CD4-positive, alpha-beta T cell treated with Interleukin-2 at 100 ng/mL for 4 hours (primary cell): ENCODE measurements around the gene KCNQ1.
A peak's percentile ranks its signal among the peaks of the same experiment; 100 is the strongest.

ENCODE experiments used
- DNase-seq: peaks from one replicate; pipeline ENCODE4 v3.0.0-alpha.2; 2020; ENCODE audit warnings: low spot score

Gene KCNQ1

DNA sequence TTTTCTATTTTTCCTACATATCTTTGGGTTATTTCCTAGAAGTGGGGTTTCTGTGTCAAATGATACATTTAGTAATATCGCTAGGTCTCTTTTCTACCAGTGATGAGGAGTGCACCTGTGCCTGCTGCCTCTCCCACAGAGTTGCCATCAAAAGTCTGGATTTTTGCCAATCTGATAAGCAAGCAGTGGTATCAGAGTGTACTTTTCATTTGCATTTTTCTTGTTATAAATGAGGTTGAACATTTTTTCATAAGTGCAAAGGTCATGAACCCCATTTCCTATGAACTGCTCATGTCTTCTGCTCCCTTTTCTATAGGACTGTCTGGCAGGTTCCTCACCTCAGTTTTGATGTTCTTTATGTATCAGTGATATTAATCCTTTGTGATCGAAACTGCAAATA, 2.2 kb upstream of the KCNQ1 start:
- DNase-seq, result peak; percentile 76

GRCh38 chr11:2443406-2443805, 1.4 kb upstream of the KCNQ1 start:
- no peak for DNase-seq

- peak; percentile 60 for DNase-seq
Measured at GRCh38 chr11:2443881-2444820, 657 bp upstream of the KCNQ1 start, which contains the start of gene TRPM5. TSS of gene TRPM5 (minus strand) at chr11:2444514. CDS start at chr11:2423036, 21,478 bp downstream.

DNA sequence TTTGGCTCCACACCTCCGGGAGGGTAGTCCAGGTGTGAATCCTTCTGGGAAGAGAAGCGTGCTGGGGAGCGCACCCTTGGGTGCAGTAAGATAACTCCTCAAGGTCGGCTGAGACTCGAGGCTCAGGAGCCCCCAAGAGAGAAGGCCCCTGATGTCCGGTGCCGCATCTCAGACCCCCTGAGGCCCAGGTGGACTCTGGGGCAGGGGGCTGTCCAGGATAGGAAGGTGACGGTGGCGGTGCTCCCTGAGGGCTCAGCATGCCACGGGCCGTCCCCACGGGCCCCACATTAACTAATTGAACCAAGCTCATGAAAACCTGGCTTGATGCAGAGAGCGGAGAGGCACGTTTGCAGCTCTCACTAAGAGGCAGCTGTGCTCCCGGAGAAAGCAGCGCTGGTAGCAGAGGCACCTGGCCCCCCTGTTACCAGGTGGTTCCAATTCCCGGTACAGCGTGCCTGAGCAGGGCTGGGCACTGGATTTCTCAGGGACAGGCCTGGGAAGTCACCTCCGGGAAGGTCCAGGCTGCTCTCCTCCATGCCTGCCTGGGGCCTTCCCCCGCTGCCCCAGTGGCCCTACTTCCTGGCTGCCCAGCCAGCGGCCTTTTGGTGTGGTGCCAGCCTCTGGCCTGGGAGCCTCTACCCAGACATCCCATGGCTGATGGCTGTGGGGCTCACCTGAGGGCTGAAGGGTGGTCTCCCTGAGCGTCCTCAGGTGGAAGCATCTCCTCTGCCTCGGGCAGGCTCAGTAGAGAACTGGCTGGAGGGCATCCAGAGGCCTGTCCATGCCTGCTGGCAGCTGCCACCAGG, 1.1 kb downstream of the KCNQ1 start:
- DNase-seq, result no peak

GRCh38 chr11:2446590-2447252, 1.9 kb downstream of the KCNQ1 start:
- no peak for DNase-seq

GRCh38 chr11:2447253-2447950, 2.6 kb downstream of the KCNQ1 start:
- DNase-seq, result no peak

- no peak for DNase-seq
Measured at GRCh38 chr11:2447951-2448650, 3.3 kb downstream of the KCNQ1 start.

DNA sequence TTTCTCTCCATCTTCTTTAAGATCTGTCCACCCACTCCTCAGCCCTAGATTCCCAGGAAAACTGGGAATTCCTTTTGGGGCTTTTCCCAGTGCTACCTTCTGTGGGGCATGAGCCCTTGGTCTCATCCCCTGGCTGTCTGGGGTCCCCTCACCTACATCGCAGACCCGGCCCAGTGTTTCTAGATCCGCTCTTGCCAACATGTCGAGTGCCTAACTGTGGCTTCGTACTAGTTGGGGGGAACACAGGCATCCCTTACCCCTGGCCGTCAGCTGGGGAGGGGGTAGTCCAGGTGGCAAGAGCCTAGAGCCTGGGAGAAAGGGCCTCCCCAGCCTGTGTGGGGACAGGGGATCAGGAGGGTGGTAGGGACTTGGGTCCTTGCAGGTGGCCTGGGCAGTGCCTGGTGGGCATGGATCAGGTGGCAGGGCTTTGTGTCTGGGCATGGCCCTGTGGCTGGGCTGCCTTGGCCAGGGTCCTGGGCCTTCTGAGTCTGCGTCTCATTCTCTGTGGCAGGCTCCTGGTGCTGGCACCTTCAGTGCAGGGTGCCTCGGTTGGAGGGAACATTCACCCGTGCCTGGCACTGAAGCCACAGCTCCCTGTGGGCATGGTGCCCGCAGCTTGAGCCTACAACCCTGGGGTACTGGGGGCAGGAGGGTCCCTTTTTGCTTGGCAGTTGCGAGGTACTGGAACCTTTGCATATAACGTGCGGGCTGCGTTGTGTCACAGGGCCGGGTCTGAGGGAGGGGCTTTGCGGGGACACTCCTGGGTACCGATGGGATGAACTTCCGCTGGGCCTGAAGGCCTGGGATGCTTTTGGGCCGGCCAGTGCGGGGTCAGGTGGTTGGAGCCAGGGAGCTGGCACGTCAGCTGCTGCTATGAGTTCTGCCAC, 4.1 kb downstream of the KCNQ1 start:
- DNase-seq, result no peak

GRCh38 chr11:2449548-2450320, 4.9 kb downstream of the KCNQ1 start:
- DNase-seq, result no peak

DNA sequence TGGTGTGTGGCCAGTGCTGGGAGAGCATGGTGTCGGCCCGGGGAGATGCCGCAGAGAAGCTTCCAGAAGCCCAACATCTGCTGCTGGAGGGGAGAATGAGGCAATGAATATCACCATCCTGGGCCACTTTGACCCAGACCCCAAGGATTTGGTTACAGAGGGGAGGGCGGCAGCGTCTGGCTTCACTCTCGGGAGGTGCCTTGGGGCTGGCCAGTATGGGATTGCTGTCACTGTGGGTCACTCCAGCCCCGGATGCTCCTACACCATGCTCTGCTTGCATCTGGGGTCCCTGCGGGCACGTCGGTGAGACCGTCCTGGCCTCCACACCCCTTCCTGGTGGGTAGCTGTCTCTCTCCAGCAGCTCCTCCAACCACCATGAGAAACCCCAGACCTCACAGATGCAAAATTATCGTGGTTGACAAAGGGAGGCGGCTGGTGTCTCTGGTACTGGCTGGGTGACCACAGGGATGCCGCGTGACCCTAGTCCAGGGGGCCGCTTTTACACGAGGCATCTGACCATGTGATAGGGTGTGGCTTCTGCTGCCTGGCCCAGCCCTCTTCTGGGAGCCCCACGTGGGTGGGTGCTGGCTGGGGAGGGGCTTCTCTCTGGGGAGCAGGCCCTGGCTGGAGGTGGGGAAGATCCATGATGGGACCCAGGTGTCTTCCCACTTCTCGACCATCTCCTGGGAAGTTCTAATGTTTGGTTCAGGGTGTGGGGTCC, 5.7 kb downstream of the KCNQ1 start:
- no peak for DNase-seq

- DNase-seq, result no peak
Measured at GRCh38 chr11:2451336-2451735, 6.5 kb downstream of the KCNQ1 start.

- no peak for DNase-seq
Measured at GRCh38 chr11:2451916-2452315, 7.1 kb downstream of the KCNQ1 start.

- DNase-seq, result no peak
Measured at GRCh38 chr11:2452321-2453012, 7.7 kb downstream of the KCNQ1 start.

- DNase-seq, result no peak
Measured at GRCh38 chr11:2453436-2453835, 8.6 kb downstream of the KCNQ1 start.

GRCh38 chr11:2458321-2458720, 13.5 kb downstream of the KCNQ1 start:
- no peak for DNase-seq

- DNase-seq, result no peak
Measured at GRCh38 chr11:2459016-2459725, 14.4 kb downstream of the KCNQ1 start.

GRCh38 chr11:2459796-2460531, 15.2 kb downstream of the KCNQ1 start:
- no peak for DNase-seq
